Effector memory CD8-positive, alpha-beta T cell (primary cell): ENCODE measurements around the gene FUOM.
"Not testable (repeated sequence)": the region's sequence is repeated elsewhere in the genome, so short reads cannot be mapped to it uniquely, and the experiment has no call there.

Source experiments
- ATAC-seq: fragments of 150-1000 bp; cut with Tn5 transposase; replicated peaks from 2 replicates; pipeline ENCODE4 v1.10.0; 2021; ENCODE audit warnings: mild to moderate bottlenecking, moderate library complexity
- DNase-seq, 3 experiments: peaks; one replicate each; pipeline ENCODE4 v3.0.0; 2021
- H3K27ac Mint-ChIP-seq, 2 donors: one replicate each; pipeline ENCODE4 v1.8.0; 2022; ENCODE audit warnings: mild to moderate bottlenecking in 2 of 2, mixed read lengths in 2 of 2, moderate library complexity in 2 of 2
- H3K27me3 Mint-ChIP-seq, 2 donors: one replicate each; pipeline ENCODE4 v1.8.0; 2022; ENCODE audit warnings: mixed read lengths in 2 of 2
- H3K36me3 Mint-ChIP-seq: one replicate; pipeline ENCODE4 v1.8.0; 2022; ENCODE audit warnings: mild to moderate bottlenecking, moderate library complexity, mixed read lengths; ENCODE audit not compliant: insufficient read depth
- H3K4me1 Mint-ChIP-seq, 2 donors: one replicate each; pipeline ENCODE4 v1.8.0; 2022; ENCODE audit warnings: low read depth in 2 of 2, mixed read lengths in 2 of 2
- H3K4me3 Mint-ChIP-seq, 2 donors: one replicate each; pipeline ENCODE4 v1.8.0; 2022; ENCODE audit warnings: mild to moderate bottlenecking in 2 of 2, mixed read lengths in 2 of 2, moderate library complexity in 2 of 2
- H3K9me3 Mint-ChIP-seq, 2 donors: one replicate each; pipeline ENCODE4 v1.8.0; 2022; ENCODE audit warnings: mixed read lengths in 2 of 2

FUOM gene

DNA sequence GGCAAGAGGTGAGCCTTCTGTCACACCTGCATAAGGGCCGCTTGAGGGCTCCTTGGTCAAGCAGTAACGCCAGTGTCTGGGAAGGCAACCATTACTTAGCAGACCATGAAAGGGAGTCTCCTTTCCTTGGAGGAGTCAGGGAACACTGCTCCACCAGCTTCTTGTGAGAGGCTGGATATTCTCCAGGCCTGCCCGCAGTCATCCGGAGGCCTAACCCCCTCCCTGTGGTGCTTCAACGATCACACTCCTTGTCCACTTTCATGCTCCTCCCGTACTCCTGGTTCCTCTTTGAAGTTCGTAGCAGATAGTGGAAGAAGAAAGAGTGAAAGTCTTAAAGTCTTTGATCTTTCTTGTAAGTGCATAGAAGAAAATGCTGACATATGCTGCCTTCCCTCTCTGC lies 9.6 kb upstream of the FUOM start:
- ATAC-seq, H3K27me3 Mint-ChIP-seq, H3K4me3 Mint-ChIP-seq, H3K27ac Mint-ChIP-seq, DNase-seq, H3K9me3 Mint-ChIP-seq, H3K4me1 Mint-ChIP-seq: not testable (repeated sequence)
- peaks cover 19% of the 10 kb centered on the region for H3K36me3 Mint-ChIP-seq

DNA sequence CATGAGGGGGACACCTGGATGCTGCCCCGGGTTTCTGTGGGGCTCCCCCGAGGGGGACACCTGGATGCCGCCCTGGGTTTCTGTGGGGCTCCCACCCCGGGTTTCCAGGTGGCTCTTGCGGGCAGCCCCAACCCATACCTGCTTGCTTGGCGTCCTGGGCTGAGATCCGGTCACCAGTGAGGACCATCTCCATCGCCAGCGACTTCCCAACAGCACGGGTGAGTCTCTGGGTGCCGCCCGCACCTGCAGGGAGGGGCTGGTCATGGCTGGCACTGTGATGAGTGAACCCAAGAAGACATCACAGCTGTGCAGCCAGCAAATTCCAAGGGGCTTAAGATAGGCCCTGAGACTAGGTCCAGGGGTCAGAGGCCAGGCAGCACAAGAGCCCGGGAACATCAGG lies 8.9 kb upstream of the FUOM start:
- ATAC-seq, result no peak

DNA sequence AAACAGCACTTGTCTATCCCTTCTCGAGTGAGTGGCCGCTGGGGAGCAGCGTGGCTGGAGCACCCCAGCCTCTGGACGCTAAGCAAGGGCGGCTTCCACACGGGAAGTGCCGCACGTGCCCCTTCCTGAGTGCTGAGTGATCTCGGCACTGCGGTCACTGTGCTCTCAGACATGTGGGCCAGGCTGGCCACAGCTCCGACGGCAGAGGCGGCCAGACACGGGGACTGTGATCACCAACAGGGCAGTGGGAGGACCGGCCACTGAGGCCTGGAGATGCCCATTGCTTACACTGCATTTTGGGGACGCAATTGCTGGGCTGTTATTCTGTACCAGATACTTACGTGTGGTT lies 8.3 kb upstream of the FUOM start:
- H3K4me1 Mint-ChIP-seq, result peaks cover 7 to 9% of the 10 kb centered on the region in 2 donors
- H3K9me3 Mint-ChIP-seq, result no peaks in the 10 kb centered on the region
- H3K27me3 Mint-ChIP-seq, result no peaks in the 10 kb centered on the region
- no peak overlapping the region for H3K27ac Mint-ChIP-seq
- ATAC-seq (no peak), DNase-seq (no peak)
- H3K36me3 Mint-ChIP-seq, result peaks cover 19% of the 10 kb centered on the region
- H3K4me3 Mint-ChIP-seq, result no peak overlapping the region

More for the DNA sequence above, 8.9 kb upstream of the FUOM start:
- Mint-ChIP-seq H3K27me3 (no peaks in the 10 kb centered on the region), H3K27ac (no peak overlapping the region), H3K36me3 (peaks cover 19% of the 10 kb centered on the region), H3K4me1 (peaks cover 2 to 3% of the 10 kb centered on the region in 2 donors), H3K4me3 (no peak overlapping the region), H3K9me3 (no peaks in the 10 kb centered on the region)
- DNase-seq, result no peak

DNA sequence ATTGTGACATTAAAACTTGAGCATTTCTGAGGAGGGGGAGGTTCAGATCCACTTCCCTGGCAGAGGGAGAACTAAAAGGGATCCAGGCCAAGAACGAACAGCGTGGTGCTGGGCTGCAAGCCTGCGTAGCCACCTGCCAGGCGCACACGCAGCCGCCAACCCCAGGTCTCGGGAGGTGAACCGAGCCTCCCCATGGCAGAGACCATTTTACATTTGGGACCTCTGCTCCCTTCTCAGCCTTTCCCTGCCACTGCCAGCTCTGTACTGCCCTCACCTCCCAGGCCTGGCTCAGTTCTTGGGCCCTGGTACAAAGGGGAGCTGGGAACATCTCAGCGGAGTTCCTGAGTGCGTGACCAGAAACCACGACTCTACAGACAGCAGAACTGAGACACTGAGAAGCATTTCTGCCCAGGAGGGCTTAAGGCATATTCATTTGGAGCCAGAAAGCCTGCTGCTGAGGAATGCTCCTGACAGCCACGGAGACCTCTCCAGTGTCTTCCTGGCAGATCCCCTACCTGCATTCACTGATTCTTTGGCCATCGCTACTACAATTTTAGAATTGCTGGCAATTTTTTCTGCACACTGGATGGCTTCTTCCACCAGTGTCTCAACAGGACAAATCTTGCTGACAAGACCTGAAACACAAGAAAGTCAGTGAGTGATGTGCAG lies 7.8 kb upstream of the FUOM start:
- DNase-seq, result no peak
- no peaks in the 10 kb centered on the region for H3K27me3 Mint-ChIP-seq
- peaks cover 16% of the 10 kb centered on the region for H3K36me3 Mint-ChIP-seq
- no peaks in the 10 kb centered on the region for H3K9me3 Mint-ChIP-seq
- H3K4me1 Mint-ChIP-seq, result peaks cover 7 to 10% of the 10 kb centered on the region in 2 donors
- H3K4me3 Mint-ChIP-seq, result no peak overlapping the region
- no peak for ATAC-seq
- H3K27ac Mint-ChIP-seq, result no peak overlapping the region

DNA sequence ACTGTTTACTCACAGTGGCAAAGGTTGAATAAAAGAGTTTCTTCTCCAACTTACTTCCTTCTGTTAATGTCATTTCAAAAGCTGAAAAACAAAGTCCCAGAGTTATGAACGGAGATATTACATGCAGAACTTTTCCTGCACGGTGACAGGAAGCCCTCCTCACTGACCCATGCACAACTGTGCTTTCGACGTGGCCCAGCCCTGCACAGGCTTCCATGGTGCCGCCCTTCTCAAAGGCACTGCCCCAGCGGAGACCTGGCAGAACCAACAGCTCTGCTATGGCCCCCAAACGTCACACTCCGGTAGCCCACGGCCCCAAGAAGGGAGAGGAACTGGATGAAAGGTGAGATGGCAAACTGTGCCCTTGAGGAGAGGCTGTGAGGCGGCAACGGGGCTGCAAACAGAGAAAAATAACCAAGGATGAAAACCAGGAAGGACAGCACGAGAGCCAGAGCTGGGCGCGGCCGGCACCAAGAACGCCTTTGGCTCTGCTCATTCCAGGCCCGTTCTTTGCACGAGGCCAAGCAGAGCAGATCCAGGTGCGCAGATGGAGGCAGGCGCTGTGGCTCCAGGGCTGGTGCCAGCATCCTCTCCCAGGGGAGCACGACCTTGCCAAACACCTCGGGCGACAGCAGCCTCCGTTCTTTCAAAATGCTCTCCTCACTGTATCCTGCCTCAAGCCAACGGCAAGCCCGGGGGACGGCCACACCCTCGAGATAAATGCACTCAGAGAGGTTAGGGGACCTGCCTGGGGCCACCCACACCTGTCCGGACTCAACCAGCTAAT lies 7.0 kb upstream of the FUOM start:
- Mint-ChIP-seq H3K9me3 (no peaks in the 10 kb centered on the region), H3K27me3 (no peaks in the 10 kb centered on the region), H3K36me3 (peaks cover 16% of the 10 kb centered on the region), H3K4me3 (no peak overlapping the region), H3K4me1 (peaks cover 7 to 13% of the 10 kb centered on the region in 2 donors), H3K27ac (no peak overlapping the region)
- no peak for DNase-seq
- ATAC-seq, result no peak

DNA sequence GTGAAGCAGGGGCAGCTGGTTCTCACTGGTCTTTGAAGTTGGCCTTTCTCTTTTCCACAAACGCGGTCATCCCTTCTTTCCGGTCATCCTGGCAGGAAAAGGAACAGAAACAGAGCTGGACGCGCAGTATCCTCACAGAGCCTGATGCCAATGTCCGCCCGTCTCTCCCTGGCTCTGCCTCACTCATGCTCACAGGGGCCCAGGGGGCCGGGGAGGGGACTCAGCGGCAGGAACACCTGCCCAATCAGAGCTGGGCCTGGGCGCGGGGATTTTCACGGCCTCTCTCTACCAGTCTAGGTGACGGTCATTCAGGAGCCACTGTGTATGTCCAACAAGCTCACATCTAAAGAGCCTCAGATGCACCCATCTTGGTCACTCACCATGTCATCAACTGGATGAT lies 5.0 kb upstream of the FUOM start:
- DNase-seq (no peak), ATAC-seq (no peak)
- H3K27ac Mint-ChIP-seq, result no peak overlapping the region
- H3K4me3 Mint-ChIP-seq, result no peak overlapping the region
- H3K9me3 Mint-ChIP-seq, result no peaks in the 10 kb centered on the region
- peaks cover 7 to 13% of the 10 kb centered on the region in 2 donors for H3K4me1 Mint-ChIP-seq
- H3K27me3 Mint-ChIP-seq, result no peaks in the 10 kb centered on the region
- H3K36me3 Mint-ChIP-seq, result peaks cover 7% of the 10 kb centered on the region

DNA sequence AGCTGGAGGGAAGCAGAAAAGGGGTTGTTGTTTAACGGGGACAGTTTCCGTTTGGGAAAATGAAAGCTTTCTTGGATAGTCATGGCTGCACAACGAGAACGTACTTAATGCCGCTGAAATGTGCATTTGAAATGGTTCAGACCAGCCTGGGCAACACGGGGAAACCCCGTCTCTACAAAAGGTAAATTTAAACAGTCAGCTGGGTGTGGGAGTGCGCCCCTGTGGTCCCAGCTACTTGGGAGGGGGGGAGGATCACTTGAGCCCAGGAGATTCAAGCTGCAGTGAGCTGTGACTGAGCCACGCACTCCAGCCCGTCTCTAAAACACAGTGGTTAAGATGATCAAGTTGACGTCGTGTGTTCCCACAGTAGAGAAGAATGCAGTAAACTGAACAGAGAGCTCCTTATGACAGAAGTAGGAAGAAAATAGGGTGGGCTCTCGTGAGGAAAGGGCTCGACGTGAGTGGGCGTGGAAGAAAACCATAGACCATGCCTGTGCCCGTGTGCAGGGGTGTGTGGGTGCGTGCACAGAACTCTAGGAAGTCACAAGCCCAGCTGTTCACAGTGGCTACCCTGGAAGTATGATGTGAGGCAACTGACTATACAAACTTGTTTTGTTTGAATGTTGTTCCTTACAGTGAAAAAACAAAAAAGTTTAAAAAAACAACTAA lies 4.1 kb upstream of the FUOM start:
- ATAC-seq (no peak), DNase-seq (no peak)
- Mint-ChIP-seq H3K4me3 (peak overlapping the region; percentile 27 to 52), H3K36me3 (peaks cover 5% of the 10 kb centered on the region), H3K27ac (peak overlapping the region; percentile 61 to 88), H3K9me3 (no peaks in the 10 kb centered on the region), H3K4me1 (peaks cover 7 to 13% of the 10 kb centered on the region in 2 donors), H3K27me3 (no peaks in the 10 kb centered on the region)

DNA sequence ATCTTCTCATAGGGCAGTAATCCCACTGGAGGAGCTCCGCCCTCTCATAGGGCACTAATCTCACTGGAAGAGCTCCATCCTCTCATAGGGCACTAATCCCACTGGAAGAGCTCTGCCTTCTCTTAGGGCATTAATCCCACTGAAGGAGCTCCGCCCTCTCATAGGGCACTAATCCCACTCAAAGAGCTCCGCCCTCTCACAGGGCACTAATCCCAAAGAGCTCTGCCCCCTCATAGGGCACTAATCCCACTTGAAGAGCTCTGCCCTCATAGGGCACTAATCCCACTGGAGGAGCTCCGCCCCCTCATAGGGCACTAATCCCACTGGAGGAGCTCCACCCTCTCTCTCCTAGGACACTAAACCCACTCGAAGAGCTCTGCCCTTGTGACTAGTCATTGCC lies 3.4 kb upstream of the FUOM start:
- H3K4me1 Mint-ChIP-seq, result peaks cover 7 to 13% of the 10 kb centered on the region in 2 donors

DNA sequence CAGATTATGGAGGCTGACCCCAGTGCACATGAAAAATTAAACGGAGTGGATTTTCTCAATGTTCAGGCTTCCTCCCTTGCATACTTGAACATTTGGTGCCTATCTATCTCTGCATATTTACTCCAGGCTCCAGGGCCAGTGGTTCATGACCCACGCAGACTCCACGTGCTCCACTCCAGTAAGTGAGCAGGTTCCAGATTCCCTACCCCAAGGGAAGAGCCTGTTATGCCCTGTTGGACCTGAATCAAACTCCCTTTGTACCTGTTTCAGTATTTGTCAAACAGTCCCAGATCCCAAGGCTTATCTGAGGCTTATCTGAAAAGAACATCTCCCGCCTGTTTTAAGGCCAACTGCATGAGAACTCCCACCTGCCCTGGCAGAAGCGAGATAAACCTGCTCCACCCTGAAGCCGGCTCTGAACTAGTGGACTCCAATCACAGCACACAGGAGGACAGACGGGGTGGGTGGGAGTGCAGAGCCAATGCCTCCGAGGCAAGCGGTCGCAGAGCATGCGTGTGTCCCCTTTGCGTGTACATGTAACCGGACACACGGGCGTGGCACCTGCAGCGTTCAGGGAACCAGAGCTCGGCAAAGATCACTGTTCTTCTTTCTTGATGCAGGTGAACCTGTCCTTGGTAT lies 2.3 kb upstream of the FUOM start:
- H3K4me3 Mint-ChIP-seq, result no peak overlapping the region

More for the DNA sequence above, 3.4 kb upstream of the FUOM start:
- peaks cover 3% of the 10 kb centered on the region for H3K36me3 Mint-ChIP-seq
- DNase-seq, result no peak
- H3K4me3 Mint-ChIP-seq, result peak overlapping the region; percentile 27 to 52
- no peaks in the 10 kb centered on the region for H3K27me3 Mint-ChIP-seq
- peak overlapping the region; percentile 61 to 88 for H3K27ac Mint-ChIP-seq
- no peak for ATAC-seq
- H3K9me3 Mint-ChIP-seq, result no peaks in the 10 kb centered on the region

DNA sequence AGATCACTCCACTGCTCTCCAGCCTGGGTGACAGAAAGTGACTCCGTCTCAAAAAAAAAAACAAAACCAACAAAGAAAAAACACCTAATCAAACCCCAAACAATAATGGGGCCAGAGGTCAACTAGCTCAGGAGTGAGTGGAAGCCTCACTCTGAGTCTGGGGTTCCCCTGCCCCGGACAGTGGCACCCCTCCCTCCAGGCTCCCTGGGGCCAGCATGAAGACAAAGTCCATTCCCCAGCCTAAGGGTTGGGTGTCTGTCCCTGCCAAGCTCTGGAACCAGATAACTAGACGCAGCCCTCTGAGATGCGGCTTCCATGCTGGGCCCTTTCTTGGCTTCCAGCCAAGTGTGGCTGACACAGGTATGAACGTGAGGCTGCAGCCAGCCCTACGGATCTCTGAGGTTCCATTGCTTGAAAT lies 1.7 kb upstream of the FUOM start:
- peak in 1 of 3 experiments; percentile 27 for DNase-seq
- H3K4me1 Mint-ChIP-seq, result peaks cover 7 to 16% of the 10 kb centered on the region in 2 donors
- H3K36me3 Mint-ChIP-seq, result no peaks in the 10 kb centered on the region
- ATAC-seq, result no peak
- no peaks in the 10 kb centered on the region for H3K27me3 Mint-ChIP-seq
- H3K9me3 Mint-ChIP-seq, result no peaks in the 10 kb centered on the region
- no peak overlapping the region for H3K27ac Mint-ChIP-seq
- H3K4me3 Mint-ChIP-seq, result no peak overlapping the region

More for the DNA sequence above, 2.3 kb upstream of the FUOM start:
- no peak for DNase-seq
- no peak for ATAC-seq
- H3K36me3 Mint-ChIP-seq, result no peaks in the 10 kb centered on the region
- no peaks in the 10 kb centered on the region for H3K9me3 Mint-ChIP-seq
- no peaks in the 10 kb centered on the region for H3K27me3 Mint-ChIP-seq
- peaks cover 7 to 16% of the 10 kb centered on the region in 2 donors for H3K4me1 Mint-ChIP-seq
- H3K27ac Mint-ChIP-seq, result peak overlapping the region in 1 of 2 donors; percentile 49

DNA sequence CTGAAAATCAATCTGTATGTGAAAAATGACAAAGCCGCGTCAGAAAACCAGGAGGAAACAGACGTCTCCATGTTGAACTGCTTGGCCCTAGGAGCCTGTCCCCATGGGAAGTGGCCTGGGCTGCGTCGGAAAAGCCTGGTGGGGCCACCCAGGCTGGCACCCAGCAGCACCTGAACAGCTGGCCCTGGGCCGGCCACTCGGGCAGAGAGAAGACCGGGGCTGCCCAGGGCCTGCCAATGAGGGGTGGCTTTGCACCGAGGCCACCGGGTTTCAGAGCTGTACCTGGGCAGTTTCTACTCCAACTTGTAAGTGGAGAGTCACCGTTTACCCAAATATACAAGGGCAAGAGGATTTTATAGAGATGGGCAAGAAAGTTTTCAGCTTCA lies 1.1 kb upstream of the FUOM start:
- H3K27ac Mint-ChIP-seq, result no peak overlapping the region
- H3K4me1 Mint-ChIP-seq, result peaks cover 7 to 16% of the 10 kb centered on the region in 2 donors
- no peaks in the 10 kb centered on the region for H3K36me3 Mint-ChIP-seq
- DNase-seq (no peak), ATAC-seq (no peak)
- no peaks in the 10 kb centered on the region for H3K27me3 Mint-ChIP-seq
- H3K9me3 Mint-ChIP-seq, result no peaks in the 10 kb centered on the region
- peak overlapping the region in 1 of 2 donors; percentile 45 for H3K4me3 Mint-ChIP-seq

DNA sequence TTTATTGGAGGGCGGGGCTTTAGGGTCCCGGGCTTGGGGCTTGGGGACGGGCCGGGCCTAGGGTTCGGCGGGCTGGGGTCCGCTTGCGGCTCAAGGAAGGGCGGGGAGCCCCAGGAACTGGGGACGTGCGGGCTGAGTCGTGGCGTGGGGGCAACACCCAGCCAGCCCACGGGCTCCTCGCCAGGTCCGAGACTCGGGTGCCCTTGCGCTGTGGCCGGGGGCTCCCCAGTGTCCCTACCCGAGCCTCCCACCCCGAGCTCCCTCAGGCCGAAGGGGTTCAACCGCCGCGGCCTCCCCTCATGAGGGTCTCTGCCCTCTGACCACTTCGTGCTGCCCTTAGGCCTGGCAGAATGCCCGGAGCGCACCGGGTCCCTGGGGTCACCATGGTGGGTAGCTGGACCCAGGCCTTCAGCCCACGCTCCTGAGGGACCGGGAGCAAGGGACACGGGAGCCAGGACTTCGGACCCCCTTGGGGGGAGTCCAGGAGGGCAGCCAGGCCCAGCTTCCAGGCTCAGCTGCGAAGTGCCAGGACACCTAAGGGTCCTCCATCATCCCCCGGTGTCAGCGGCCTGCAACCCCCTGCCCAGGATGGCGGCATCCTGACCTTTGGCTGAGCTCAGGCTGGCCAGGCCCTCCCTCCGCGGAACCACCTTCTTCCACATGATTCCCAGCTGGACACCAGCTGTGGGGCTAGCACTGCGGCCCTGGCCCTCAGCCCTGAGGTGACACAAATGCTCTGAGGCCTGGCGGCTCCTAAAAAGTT lies 524 bp upstream of the FUOM start:
- no peaks in the 10 kb centered on the region for H3K36me3 Mint-ChIP-seq
- peaks cover 7 to 16% of the 10 kb centered on the region in 2 donors for H3K4me1 Mint-ChIP-seq
- peak overlapping the region; percentile 45 to 69 for H3K4me3 Mint-ChIP-seq
- H3K27ac Mint-ChIP-seq, result no peak overlapping the region
- no peaks in the 10 kb centered on the region for H3K27me3 Mint-ChIP-seq
- DNase-seq (no peak), ATAC-seq (no peak)
- H3K9me3 Mint-ChIP-seq, result no peaks in the 10 kb centered on the region
